ENCODE measurements around the gene SUGCT. TPM values are rescaled to one million over a fixed set of nuclear protein-coding genes. Genes with fewer than 3 reads are reported as not detected.
"Not testable (repeated sequence)": the region's sequence is repeated elsewhere in the genome, so short reads cannot be mapped to it uniquely, and the experiment has no call there.

Gene SUGCT
- polyA plus RNA-seq, 1 donor: 1.3 TPM

DNA sequence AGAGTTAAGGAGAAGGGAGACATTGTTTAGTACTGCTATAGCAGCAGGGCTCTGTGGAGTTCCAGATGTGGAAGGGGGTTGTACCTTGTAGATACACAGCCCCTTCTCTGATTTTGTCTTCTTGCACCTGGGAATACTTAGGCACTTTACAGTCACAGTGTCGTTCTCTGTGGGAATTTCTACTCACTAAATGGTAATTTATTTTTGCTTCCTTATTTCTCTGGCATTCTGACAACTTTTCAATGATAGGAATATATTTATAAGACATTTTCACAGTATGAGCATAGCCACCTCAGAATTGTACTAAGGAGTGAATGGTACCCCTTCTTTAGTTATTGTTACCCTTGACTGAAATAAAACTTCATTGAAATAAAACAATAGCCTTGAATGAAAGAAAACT, 132.8 kb downstream of the SUGCT start:
- DNase-seq: no peak

DNA sequence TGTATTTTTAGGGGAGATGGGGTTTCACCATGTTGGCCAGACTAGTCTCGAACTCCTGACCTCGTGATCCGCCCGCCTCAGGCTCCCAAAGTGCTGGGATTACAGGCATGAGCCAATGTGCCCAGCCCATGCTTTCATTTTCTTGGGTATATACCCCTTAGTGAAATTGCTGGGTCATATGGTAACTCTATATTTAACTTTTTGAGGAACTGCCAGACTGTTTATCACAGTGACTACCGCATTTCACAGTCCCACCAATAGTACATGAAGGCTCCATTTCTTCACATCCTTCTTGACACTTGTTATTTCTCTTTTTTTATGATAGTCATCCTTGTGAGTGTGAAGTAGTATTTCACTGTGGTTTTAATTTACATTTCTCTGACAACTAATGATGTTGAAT, 134.0 kb downstream of the SUGCT start:
- not testable (repeated sequence) for DNase-seq

DNA sequence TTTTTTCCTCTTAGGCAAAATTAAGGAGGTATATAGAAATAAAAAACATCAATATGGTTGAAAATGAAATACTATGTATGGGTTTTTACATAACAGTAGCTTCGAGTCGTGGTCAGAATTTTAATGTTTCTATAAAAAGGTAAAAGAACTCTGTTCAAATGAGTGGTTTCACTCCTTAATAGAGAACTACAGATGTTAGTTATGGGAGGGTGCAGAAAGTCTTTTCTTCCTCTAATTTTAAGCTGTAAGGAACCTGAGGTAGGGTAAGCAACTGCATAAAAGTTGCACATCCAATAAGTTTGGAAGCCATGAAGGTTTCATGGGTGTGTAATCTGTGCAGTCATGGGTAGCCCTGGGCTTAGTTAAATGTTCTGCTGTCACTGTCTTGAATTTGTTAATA, 141.3 kb downstream of the SUGCT start:
- no peak for DNase-seq

DNA sequence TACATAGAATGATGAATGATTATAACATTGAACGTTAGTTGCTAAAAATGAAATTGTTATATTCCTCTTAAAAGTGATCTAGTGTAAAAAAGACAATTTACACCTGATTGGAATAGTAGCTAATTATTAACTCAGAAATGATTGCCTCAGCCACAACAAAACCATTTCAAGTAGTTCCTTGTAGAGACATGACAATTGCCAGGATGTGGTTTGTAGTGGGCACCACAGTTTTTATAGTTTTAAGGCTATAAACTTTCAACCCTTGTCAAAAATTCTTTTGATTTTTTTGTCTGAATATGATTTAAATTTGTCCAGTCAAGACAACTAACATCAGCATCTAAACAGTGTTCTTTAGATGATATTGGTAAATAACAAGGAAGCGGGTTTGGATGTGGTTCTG, 145.2 kb downstream of the SUGCT start:
- no peak for DNase-seq

DNA sequence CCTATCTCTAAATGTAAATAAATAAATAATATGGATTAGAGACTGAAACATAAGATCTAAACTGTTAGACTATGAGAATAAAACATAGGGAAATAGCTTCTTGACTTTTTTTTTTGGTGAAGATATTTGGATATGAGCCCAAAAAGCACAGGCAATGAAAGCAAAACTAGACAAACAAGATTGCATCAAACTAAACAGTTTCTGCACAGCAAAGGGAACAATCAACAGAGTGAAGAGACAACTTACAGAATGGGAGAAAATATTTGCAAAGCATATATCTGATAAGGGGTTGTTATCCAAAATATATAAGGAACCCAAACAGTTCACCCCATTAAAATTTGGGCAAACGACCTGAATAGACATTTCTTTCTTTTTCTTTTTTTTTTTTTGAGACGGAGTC, 148.1 kb downstream of the SUGCT start:
- DNase-seq: no peak

DNA sequence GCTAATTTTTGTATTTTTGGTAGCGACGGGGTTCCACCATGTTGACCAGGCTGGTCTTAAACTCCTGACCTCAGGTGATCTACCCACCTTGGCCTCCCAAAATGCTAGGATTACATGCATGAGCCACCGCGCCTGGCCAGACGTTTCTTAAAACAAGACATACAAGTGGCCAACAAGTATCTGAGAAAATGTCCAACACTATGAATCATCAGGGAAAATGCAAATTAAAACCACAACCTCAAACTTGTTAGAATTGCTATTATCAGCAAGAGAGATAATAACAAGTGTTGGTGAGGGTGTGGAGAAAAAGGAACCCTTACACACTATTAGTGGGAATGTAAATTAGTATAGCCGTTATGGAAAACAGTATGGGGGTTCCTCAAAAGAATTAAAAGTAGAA, 148.6 kb downstream of the SUGCT start:
- DNase-seq: no peak

DNA sequence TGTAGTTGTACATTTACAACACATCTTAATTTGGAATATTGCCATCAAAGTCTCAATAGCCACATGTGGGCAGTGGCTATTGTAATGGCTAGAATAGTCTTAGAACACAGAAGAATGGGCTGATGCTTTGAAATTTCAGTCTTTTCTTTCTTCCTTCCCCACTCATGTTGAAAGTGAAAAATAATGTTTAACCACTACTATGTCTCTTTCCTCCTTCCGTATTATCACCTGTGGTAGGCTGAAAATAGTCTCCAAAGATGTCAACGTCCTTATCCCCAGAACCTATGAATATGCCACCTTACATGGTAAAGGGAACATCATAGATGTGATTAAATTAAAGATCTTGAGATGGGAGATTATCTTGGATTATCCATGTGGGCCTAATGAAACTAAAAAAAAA, 154.0 kb downstream of the SUGCT start:
- DNase-seq: no peak

DNA sequence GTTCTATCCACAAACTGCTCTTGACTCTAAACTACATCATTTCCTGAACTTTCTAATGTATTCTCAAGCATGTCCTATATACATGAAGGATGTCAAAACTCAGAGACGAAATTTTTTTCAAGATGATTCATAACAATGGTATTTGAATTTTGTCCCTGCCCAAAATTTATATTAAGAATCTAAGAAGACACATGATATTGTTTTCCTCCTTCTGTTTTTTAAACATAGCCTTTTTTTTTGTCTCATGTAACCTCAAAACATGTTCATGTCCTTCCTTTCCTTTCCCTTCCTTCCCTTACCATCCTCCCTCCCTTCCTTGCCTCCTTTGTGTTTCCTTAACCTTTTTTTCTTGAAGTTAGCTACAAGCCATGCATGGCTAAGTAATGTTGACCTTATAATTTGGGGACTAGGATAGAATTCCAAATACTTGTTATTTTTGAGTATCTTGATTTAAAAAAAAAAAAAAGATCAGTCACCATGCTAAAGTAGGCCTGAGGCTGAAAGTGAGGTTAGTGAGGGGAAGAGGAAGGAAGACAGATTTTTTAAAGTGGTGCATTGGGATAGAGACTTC, 163.0 kb downstream of the SUGCT start:
- no peak for DNase-seq

DNA sequence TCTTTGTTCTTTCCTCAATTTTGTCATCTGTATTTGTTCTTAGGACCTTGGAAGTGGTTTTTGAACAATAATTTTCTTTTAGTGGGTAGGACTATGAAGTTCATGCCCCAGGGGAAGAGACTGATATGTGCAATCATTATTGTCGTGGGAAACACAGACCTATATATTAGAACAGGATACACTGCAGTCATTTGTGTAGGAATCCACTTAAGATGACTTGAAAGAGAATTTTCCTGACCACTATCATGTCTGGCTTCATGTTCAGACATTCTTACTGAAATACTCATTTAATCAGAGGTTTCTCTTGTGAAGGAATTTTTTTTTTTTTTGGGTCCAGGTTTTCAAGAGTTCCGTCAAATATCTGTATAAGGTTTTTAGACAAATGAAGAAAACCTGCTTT, 163.6 kb downstream of the SUGCT start:
- no peak for DNase-seq

DNA sequence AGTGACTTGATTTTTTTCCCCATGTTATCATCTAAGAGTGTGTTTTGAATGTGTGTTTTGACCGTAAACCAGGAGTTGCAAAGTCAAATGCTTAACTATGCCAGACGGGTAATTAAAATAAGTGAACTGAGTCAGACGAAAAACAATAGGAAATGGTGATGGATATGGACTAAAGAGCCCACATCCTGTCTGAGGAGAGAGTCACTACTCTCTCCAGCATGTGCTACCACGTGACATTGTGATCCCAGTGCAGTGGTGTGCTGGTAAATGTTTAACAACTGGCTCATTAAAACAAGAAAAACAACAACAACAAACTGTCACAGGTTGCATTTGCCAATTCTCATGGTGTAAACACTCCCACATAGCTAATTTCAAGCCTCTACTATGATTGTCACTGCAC, 164.3 kb downstream of the SUGCT start:
- no peak for DNase-seq

DNA sequence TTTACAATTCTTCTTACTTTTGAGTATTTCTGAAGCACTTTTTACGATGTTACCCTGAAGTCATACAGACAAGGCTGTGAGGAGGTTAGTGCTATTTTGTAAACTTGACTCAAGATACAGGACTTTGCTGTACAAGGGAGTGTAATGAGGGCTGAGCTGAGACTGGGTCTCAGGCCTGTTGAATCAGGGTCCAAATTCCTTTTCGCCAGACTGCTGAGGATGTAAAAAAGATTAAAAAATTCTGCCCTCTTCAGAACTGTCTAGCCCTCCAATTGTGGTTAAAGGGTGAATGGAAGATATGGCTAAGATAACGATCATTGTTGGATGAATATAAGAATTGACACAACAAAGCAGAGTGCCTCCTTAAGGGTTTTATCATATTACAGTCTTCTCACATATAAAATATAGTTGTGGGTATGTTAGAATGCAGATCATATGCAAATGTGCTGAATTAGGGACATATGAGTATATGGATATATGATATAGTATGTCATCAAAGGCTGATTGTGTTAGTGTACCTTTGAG, 165.4 kb downstream of the SUGCT start:
- no peak for DNase-seq

DNA sequence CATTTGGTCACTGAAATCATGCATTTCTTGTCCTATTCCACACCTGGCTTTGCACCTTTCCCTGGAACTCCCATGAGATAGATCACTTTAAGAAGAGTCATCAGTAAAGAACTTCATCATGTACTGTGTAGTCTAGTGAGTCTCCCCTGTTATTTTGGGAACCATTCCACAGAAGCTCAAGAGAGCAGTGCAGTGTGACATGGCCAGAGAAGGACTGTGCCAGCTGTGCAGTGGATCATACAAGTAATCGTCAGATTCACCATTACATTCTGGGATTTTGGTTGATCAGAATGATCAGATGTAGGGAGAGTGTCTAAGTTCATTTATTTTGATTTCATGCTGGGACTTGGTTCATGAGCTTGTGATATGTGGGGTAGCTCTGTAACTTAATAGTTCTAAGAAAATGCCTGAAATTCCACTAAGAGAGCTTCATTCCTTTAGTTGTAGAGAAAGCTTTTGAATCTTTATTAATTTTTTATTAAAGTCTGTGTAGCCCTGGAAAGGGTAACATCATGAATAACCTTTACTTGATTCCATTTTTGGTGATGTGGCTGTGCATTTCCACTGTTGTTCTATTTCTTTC, 166.8 kb downstream of the SUGCT start:
- DNase-seq: no peak

DNA sequence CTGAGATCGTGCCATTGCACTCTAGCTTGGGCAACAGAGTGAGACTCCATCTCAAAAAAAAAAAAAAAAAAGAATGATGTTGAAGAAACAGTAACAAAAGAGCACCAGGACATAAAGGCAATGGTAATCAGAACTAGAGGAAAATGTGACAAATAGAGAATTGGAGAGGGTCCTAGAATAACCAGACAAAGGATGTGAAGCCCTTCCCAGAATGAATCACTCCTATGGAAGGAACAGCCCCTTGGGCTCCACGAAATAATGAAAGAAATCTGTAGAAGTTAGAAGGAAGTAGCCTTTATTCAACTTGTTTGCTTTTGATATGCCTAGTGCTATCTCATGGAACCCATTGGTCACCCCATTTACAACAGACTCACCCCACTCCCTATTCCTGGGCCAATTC, 169.2 kb downstream of the SUGCT start:
- no peak for DNase-seq

DNA sequence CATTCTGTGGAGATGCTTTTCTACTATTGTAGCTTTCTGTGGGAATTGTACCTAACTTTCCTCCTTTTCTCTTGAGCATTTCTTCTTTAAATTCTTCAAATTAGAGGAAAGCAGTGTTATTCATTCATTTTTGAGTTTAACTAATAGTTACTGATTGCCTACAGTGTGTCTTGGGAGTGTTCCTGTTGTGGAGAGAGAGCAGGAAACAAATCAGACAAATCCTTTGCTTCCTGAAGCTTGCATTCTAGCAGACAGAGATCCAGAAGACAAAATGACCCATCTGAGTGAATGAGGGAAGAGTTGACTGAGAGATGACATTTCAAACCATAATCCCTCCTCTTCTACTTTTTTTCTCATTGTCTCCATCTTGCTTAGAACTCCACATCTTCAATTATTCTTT, 170.4 kb downstream of the SUGCT start:
- DNase-seq: no peak

DNA sequence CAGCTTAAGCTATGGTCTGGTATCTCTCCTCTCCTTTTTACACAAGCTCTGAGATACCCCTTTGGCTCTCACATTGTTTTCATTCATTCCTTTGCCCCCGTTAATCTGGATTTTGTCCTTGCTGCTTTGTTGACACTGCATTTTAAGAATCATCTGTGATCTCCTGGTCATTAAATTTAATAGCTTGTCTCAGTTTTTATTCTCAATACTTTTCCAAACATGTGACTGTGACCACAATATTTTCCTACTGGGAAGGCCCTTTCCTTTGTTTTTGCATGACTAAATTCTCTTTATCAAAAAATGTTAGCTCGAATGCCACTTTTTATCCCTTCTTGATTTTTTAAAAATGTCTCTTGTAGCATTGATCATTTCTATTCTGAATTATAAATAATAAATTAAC, 171.2 kb downstream of the SUGCT start:
- no peak for DNase-seq

DNA sequence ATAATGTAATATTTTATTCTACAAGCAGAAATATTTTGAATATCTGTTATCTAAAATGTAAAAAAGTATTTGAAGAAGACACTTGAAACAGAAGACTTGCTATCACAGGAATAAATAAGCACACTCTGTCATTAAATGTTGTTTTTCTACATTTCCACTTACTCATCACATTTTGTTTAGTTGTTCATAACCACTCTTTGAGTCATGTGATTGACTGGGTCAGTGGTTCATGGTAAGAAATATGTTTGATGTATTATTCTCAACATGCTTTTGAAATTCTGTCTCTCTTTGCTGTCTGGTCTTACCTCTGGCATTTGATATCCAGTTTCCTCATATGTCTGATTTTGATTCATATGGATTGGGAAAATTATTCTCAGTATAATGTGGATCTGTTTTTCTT, 171.8 kb downstream of the SUGCT start:
- no peak for DNase-seq

DNA sequence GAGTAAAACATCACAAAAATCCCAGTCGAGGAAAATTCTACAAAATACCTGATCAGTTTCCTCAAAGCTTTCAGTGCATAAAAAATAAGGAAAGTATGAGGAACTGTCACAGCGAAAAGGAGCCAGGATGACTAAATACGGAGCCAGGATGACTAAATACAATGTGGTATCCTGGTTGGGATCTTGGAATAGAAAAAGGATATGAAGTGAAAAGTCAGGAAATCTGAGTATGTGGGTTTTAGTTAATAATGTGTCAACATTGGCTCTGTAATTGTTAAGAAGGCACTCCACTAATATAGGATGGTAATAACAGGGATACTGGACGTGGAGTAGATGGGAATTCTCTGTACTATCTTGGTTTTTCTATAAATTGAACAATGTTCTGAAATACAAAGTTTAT, 175.5 kb downstream of the SUGCT start:
- DNase-seq: no peak

DNA sequence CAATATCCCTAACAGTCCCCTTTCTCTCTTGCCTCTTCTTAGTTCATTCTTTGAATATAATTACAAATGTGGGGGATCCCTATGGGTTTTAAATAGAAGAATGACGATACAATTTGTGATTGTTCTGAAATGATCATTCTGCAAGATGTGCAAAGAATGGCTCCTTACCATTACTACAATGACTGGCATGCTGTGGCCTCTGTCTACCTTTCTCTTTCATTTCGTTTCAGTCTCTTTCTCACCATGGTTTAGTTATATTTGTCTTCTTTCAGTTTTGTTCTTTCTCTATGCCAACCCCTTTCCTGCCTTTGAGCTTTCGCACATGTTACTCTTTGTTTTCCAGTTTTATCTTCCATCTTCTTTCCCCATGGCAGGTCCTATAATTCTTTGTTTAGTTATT, 176.5 kb downstream of the SUGCT start:
- no peak for DNase-seq

DNA sequence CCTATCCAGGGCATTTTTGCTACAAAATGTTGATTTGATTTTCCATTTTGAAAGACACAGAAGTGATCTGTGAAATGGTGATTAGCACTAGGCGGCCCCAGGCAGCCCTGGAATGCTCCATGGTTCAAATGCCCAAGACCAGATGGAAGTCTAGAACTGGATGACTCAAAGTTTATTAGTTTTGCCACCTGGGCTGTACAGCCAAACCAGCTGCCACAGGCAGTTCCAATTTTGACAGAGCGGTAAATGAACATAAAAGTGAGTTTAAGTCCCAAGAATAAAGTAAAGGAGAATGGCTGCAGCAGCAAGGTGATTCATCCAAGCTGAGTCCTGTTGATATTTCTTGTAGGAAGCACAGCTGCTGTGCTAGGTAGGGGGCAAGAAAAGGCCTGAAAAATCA, 180.5 kb downstream of the SUGCT start:
- no peak for DNase-seq

DNA sequence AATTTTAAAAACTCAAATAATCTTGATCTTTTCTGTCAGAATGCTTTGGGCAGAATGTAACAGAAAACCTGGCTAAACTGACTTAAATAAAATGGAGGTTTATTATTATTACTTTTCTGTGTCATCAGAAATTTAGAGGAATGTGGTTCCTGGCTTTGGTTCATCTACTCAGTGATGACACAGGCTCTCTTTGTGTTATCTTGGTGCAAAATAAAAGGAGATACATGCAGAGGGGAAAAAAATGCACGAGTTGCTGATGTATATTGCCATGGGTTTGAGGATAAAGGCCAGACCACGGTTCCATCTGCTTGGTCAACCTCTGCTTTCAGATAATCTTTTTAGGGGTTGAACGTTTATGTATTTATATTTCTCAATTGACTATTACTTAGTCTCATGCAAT, 181.4 kb downstream of the SUGCT start:
- no peak for DNase-seq

DNA sequence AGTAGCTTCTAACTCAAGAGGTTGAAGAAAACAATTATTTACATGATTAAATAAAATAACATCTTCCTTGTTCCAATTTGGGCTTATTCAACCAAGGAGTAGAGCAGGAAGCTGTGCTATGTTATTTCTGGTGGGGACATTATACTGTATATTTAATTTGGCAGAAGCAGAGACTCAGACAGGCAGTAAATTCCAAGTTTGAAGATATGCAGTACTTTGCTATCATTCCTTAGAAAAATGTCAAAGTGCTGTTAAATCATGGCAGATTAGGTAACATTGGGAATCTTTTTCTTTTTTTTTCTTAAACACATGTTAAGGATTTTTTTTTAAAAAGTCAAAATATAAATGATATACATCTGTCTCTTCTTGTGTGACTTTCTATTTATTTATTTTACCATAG, 190.1 kb downstream of the SUGCT start:
- no peak for DNase-seq

DNA sequence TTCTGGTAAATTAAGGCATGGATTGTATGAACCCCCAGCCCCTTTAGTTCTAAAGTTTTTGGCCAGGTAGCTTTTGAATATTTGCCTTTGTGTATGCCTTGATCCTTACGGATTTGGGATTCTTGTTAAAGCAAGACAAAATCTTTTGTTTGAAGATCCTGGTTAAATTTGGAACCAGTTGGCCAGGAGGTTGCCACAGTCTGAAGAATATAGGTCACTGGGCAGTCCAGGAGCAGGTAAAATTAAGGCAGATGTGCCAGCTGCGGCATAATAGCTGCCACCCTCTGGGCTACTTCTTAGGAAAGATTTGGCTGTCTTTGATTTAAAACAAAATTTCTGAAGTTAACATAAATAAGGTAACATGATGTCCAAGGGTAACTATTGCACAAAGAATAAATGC, 192.3 kb downstream of the SUGCT start:
- DNase-seq: no peak

DNA sequence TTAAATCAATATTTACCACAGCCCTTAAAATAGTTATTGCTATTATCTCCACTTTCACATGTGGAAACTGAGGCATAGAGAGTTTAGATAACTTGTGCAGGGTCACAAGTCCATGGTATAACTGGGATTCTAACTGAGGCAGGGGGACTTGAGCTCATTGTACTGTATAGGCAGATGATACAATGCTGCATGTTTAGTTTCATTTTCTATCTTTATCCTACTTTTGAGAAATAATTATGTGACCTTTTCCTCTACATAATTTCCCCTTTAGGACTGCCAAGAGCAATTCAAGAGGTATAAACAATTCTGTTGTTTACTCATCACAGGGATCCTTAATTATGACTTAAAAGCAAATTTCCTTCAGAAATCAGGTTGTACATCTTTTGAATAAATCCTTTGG, 193.1 kb downstream of the SUGCT start:
- no peak for DNase-seq

DNA sequence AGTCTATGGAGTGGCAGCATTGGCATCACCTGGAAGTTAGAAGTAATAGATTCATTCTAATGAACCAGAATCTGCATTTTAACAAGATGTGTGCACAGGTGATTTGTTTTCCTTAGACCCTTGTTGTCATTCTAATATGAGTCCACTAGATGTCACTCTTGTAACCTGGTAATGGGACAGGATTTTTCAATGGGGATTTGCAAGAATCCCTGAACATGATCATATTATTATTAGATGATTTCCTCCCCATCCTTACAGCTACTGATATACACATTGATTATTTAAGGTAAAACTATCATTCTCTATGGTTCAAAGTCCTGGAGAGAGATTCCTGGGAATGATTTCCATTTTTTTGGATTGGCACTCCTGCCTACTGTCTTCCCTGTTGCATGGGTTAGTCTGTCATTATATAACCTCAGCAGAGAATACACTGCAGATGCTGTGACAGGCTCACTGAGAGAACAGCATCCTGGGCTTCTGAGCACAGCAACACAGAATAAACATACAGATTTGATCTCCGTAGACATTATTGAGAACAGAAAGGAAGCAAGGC, 194.9 kb downstream of the SUGCT start:
- DNase-seq: peak; percentile 52

DNA sequence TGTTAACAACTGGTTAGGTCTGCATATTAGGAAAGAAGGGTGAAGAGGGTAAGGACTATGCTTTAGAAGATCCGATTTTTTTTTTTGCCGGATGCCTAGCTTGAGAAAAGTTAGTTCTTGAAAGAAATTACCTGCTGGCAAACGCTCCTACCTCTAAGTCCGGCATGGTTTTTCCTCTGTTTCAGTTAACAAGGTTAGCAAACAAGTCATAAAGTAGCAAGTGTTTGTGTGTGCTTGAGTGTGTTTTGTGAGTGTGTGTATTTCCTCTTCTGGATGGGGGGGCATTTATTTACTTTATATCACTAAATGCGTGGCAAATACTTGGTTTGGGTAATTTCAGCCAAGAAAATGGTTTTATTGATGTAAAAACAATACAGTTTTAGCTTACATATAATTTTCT, 195.6 kb downstream of the SUGCT start:
- DNase-seq: no peak

All from hindlimb muscle (tissue), 1 donor.